ENCODE data around the gene CCP110. TPM values are rescaled to one million over a fixed set of nuclear protein-coding genes. Genes with fewer than 3 reads are reported as not detected.

Gene CCP110
- total RNA-seq, 1 experiment from 2014 or later: 31.8 TPM

DNA sequence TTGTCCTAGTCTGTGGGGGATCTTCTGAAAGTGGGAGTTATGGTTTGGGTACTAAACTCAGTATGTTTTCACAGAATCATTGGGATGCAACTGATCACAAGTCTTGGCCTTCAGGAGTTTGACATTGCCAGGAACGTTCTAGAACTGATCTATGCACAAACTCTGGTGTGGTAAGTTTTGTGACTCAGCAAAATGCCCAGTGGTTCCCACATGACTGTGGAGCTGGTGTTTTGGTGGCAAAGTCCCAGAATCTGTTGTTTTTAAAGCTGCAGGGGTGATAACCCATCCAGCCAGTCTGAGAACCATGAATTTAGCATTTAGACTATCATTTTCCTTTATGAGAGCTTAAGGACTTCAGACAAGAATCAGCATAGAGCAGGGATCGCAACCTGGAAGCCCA lies 42.4 kb upstream of the CCP110 start:
- no peak overlapping the region for H3K27ac ChIP-seq (ENCODE audit: low read length)
- intact Hi-C loops (cut with micrococcal nuclease; ENCODE audit: unreplicated experiment) (no loop called here), in situ Hi-C loops (cut with HindIII; ENCODE audit: low pct_unique_long_range_greater_than_20kb, low sequenced_read_pairs) (no loop called here)
- no peak for DNase-seq (ENCODE audit: low read depth, low spot score)
- ATAC-seq: no peak
- H3K4me1 ChIP-seq (ENCODE audit: control insufficient read depth, insufficient read depth, low read length): no peaks in the 10 kb centered on the region
- H3K4me3 ChIP-seq (ENCODE audit: low read depth in 2 of 2, low read length in 2 of 2): no peak overlapping the region
- no peaks in the 10 kb centered on the region for H3K9me3 ChIP-seq (ENCODE audit: control insufficient read depth, insufficient read depth, low read depth, low read length)
- no TSS peak for BruUV-seq (replicated peaks)
- CTCF ChIA-PET: no interaction called here
- no peaks in the 10 kb centered on the region for H3K27me3 ChIP-seq (ENCODE audit: control insufficient read depth, insufficient read depth, low read length)
- no peak for TF ChIP-seq TCF7L2 (IDR thresholded peaks at IDR 0.05; ENCODE audit: low read depth, low read length)
- TF ChIP-seq, protein P1, sequence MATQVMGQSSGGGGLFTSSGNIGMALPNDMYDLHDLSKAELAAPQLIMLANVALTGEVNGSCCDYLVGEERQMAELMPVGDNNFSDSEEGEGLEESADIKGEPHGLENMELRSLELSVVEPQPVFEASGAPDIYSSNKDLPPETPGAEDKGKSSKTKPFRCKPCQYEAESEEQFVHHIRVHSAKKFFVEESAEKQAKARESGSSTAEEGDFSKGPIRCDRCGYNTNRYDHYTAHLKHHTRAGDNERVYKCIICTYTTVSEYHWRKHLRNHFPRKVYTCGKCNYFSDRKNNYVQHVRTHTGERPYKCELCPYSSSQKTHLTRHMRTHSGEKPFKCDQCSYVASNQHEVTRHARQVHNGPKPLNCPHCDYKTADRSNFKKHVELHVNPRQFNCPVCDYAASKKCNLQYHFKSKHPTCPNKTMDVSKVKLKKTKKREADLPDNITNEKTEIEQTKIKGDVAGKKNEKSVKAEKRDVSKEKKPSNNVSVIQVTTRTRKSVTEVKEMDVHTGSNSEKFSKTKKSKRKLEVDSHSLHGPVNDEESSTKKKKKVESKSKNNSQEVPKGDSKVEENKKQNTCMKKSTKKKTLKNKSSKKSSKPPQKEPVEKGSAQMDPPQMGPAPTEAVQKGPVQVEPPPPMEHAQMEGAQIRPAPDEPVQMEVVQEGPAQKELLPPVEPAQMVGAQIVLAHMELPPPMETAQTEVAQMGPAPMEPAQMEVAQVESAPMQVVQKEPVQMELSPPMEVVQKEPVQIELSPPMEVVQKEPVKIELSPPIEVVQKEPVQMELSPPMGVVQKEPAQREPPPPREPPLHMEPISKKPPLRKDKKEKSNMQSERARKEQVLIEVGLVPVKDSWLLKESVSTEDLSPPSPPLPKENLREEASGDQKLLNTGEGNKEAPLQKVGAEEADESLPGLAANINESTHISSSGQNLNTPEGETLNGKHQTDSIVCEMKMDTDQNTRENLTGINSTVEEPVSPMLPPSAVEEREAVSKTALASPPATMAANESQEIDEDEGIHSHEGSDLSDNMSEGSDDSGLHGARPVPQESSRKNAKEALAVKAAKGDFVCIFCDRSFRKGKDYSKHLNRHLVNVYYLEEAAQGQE (IDR thresholded peaks at IDR 0.05; ENCODE audit: insufficient read depth in 1 of 2, low read depth in 2 of 2, low read length in 1 of 2): no peak
- no peak for TF ChIP-seq SIN3A (IDR thresholded peaks at IDR 0.05; ENCODE audit: borderline replicate concordance, insufficient read depth, low read depth, low read length)
- no peak for TF ChIP-seq POLR2AphosphoS5 (IDR thresholded peaks at IDR 0.05; ENCODE audit: low read depth, low read length)
- TF ChIP-seq, protein P2, sequence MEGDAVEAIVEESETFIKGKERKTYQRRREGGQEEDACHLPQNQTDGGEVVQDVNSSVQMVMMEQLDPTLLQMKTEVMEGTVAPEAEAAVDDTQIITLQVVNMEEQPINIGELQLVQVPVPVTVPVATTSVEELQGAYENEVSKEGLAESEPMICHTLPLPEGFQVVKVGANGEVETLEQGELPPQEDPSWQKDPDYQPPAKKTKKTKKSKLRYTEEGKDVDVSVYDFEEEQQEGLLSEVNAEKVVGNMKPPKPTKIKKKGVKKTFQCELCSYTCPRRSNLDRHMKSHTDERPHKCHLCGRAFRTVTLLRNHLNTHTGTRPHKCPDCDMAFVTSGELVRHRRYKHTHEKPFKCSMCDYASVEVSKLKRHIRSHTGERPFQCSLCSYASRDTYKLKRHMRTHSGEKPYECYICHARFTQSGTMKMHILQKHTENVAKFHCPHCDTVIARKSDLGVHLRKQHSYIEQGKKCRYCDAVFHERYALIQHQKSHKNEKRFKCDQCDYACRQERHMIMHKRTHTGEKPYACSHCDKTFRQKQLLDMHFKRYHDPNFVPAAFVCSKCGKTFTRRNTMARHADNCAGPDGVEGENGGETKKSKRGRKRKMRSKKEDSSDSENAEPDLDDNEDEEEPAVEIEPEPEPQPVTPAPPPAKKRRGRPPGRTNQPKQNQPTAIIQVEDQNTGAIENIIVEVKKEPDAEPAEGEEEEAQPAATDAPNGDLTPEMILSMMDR (IDR thresholded peaks at IDR 0.05): no peak
- H3K36me3 ChIP-seq (ENCODE audit: control insufficient read depth, insufficient read depth, low read length): no peaks in the 10 kb centered on the region
- POLR2A ChIA-PET: no interaction called here

DNA sequence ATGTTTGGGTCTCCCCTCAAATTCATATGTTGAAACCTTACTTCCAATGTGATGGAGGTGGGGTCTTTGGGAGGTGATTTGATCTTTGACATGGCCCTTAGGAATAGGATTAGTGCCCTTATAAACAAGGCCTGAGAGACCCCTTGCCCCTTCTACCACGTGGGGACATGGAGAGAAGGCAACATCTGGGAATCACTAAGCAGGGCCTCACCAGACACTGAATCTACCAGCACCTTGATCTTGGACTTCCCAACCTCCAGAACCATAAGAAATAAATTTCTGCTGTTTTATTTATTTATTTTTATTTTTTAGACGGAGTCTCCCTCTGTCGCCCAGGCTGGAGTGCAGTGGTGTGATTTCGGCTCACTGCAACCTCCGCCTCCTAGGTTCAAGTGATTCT lies 42.0 kb upstream of the CCP110 start:
- Histone ChIP-seq H3K4me3 (ENCODE audit: low read depth in 2 of 2, low read length in 2 of 2) (no peak overlapping the region), H3K4me1 (ENCODE audit: control insufficient read depth, insufficient read depth, low read length) (no peaks in the 10 kb centered on the region), H3K36me3 (ENCODE audit: control insufficient read depth, insufficient read depth, low read length) (no peaks in the 10 kb centered on the region), H3K27ac (ENCODE audit: low read length) (no peak overlapping the region), H3K9me3 (ENCODE audit: control insufficient read depth, insufficient read depth, low read depth, low read length) (no peaks in the 10 kb centered on the region), H3K27me3 (ENCODE audit: control insufficient read depth, insufficient read depth, low read length) (no peaks in the 10 kb centered on the region)
- intact Hi-C loops (cut with micrococcal nuclease; ENCODE audit: unreplicated experiment): no loop called here
- BruUV-seq (replicated peaks): no TSS peak
- TF ChIP-seq POLR2AphosphoS5 (IDR thresholded peaks at IDR 0.05; ENCODE audit: low read depth, low read length): no peak
- no peak for TF ChIP-seq TCF7L2 (IDR thresholded peaks at IDR 0.05; ENCODE audit: low read depth, low read length)
- TF ChIP-seq, protein P2 (IDR thresholded peaks at IDR 0.05): no peak
- TF ChIP-seq SIN3A (IDR thresholded peaks at IDR 0.05; ENCODE audit: borderline replicate concordance, insufficient read depth, low read depth, low read length): no peak
- TF ChIP-seq, protein P1 (IDR thresholded peaks at IDR 0.05; ENCODE audit: insufficient read depth in 1 of 2, low read depth in 2 of 2, low read length in 1 of 2): no peak
- in situ Hi-C loops (cut with HindIII; ENCODE audit: low pct_unique_long_range_greater_than_20kb, low sequenced_read_pairs): no loop called here
- ATAC-seq (no peak), DNase-seq (ENCODE audit: low read depth, low spot score) (no peak)
- POLR2A ChIA-PET: no interaction called here
- CTCF ChIA-PET: no interaction called here
